Kidney glomerular epithelial cell (primary cell): Measurements from ENCODE around the gene INPP4A.

Experiments used
- DNase-seq: peaks from one replicate; lab custom pipeline; 2025; lab: John Stamatoyannopoulos, UW

Gene INPP4A

GRCh38 chr2:98637401-98638147 is 192.9 kb downstream of the INPP4A start:
- no peak for DNase-seq

- no peak for DNase-seq
Measured at GRCh38 chr2:98643496-98644100, 198.9 kb downstream of the INPP4A start.
